ENCODE results near the gene FOXK2.

- TF ChIP-seq CTCF (IDR thresholded peaks at IDR 0.05) (no peak), ZFX (IDR thresholded peaks at IDR 0.05; ENCODE audit: borderline replicate concordance) (no peak)
Observed at GRCh38 chr17:82636626-82637598, 117.4 kb downstream of the FOXK2 start.
